K562 (cell line): ENCODE results near the gene CISD3. TPM values are rescaled to one million over a fixed set of nuclear protein-coding genes. Genes with fewer than 3 reads are reported as not detected.
A peak's percentile ranks its signal among the peaks of the same experiment; 100 is the strongest.

Experiments
- ATAC-seq: fragments of 200-7000 bp; cut with Tn5 transposase; 3 replicates; pipeline ENCODE4 v1.9.1; 2020; ENCODE audit warnings: moderate library complexity
- BruUV-seq: library from RNA; stranded (reverse); fragments of 400-500 nt; replicated peaks from 2 replicates; lab custom pipeline; 2021; lab: Mats Ljungman, UMichigan
- CTCF ChIA-PET: fragments of 300-600 bp; formaldehyde crosslinking; extraction: SDS; loops from one replicate; lab custom pipeline; 2021; ENCODE audit warnings: low intra/inter-chr PET ratio; lab: Yijun Ruan, JAX
- POLR2A ChIA-PET: fragments of 300-600, 350-650 bp; sonication (Branson Sonifier 250); formaldehyde crosslinking; extraction: SDS; loops from one replicate; lab custom pipeline; 2021; ENCODE audit warnings: antibody characterized with exemption, inconsistent platforms; lab: Yijun Ruan, JAX
- DNase-seq, 4 experiments: peaks; one replicate each; pipeline versions ENCODE4 v3.0.0 to v3.0.0-alpha.2; 2011 to 2018; ENCODE audit warnings: low spot score in 3 of 4, mixed read lengths in 3 of 4; ENCODE audit errors: extremely low read depth in 1 of 4
- FAIRE-seq: peaks from 2 replicates; lab custom pipeline; 2011; peaks lifted over from hg19 to GRCh38; lab: Jason Lieb, UNC
- H2AFZ ChIP-seq: 2 replicates; pipeline ENCODE4 v1.6.0; 2011; ENCODE audit warnings: low read depth, low read length, control low read depth, inconsistent platforms
- H3K27ac ChIP-seq: fragments of 200-600 bp; 3 replicates; pipeline ENCODE4 v1.8.0; 2011; ENCODE audit warnings: low read depth, mild to moderate bottlenecking, control low read depth, inconsistent platforms, low read length, moderate library complexity, mixed read lengths; ENCODE audit errors: extremely low read depth
- H3K27me3 ChIP-seq, 2 experiments: fragments of 300-600 bp in 1 of 2; 2 replicates in 1 of 2; 3 replicates in 1 of 2; pipeline versions ENCODE4 v1.6.0 to v1.8.0; 2011; ENCODE audit warnings: inconsistent platforms in 2 of 2, low read length in 2 of 2, mild to moderate bottlenecking in 1 of 2, mixed read lengths in 1 of 2, moderate library complexity in 1 of 2; ENCODE audit not compliant: control insufficient read depth in 2 of 2, insufficient read depth in 2 of 2
- H3K36me3 ChIP-seq: fragments of 300-600 bp; 3 replicates; pipeline ENCODE4 v1.8.0; 2011; ENCODE audit warnings: mild to moderate bottlenecking, low read length, inconsistent platforms; ENCODE audit not compliant: control insufficient read depth, insufficient read depth
- H3K4me1 ChIP-seq, 2 experiments: fragments of 200-600 bp in 1 of 2; replicated peaks in 1 of 2; 2 replicates in 1 of 2; 3 replicates in 1 of 2; pipeline versions ENCODE4 v1.5.1 to v1.8.0; 2011; ENCODE audit warnings: inconsistent platforms in 2 of 2, low read length in 2 of 2, mild to moderate bottlenecking in 1 of 2, mixed read lengths in 1 of 2, moderate library complexity in 1 of 2; ENCODE audit not compliant: control insufficient read depth in 2 of 2, insufficient read depth in 2 of 2
- H3K4me2 ChIP-seq: 2 replicates; pipeline ENCODE4 v1.6.1; 2011; ENCODE audit warnings: low read length, control low read depth, inconsistent platforms, mixed read lengths; ENCODE audit not compliant: insufficient read depth
- H3K4me3 ChIP-seq: fragments of 200-600 bp; sonication (generic), shearing (Covaris generic); 2 replicates; pipeline ENCODE4 v1.5.1; 2016; ENCODE audit warnings: control low read depth, inconsistent platforms
- H3K79me2 ChIP-seq: fragments of 200-600 bp; 3 replicates; pipeline ENCODE4 v1.8.0; 2011; ENCODE audit warnings: low read length, inconsistent platforms; ENCODE audit not compliant: control insufficient read depth, insufficient read depth
- H3K9ac ChIP-seq, 2 experiments: 2 replicates each; pipeline versions ENCODE4 v1.6.0 to v1.6.1; 2011; ENCODE audit warnings: low read depth in 2 of 2, low read length in 2 of 2, control low read depth in 1 of 2, inconsistent platforms in 1 of 2, mild to moderate bottlenecking in 1 of 2, mixed read lengths in 1 of 2; ENCODE audit not compliant: insufficient read depth in 1 of 2
- H3K9me1 ChIP-seq: one replicate; pipeline ENCODE4 v1.6.0; 2011; ENCODE audit warnings: inconsistent platforms, mild to moderate bottlenecking, low read length, moderate library complexity; ENCODE audit not compliant: control insufficient read depth, insufficient read depth
- H3K9me3 ChIP-seq: replicated peaks from 2 replicates; pipeline ENCODE4 v1.5.1; 2011; ENCODE audit warnings: low read depth, low read length, inconsistent platforms; ENCODE audit not compliant: control insufficient read depth, insufficient read depth
- H4K20me1 ChIP-seq: replicated peaks from 2 replicates; pipeline ENCODE4 v1.6.1; 2011; ENCODE audit warnings: low read length, inconsistent platforms, mixed read lengths; ENCODE audit not compliant: control insufficient read depth, insufficient read depth
- CREB3 ChIP-seq: fragments of 450-650 bp; conservative IDR thresholded peaks from 2 replicates; pipeline ENCODE4 v1.6.1; 2016; ENCODE audit warnings: missing genetic modification characterization, low read depth, mild to moderate bottlenecking, missing compliant biosample characterization, moderate library complexity
- CREM ChIP-seq: IDR thresholded peaks from 2 replicates; pipeline ENCODE4 v1.6.1; 2014; ENCODE audit warnings: antibody characterized with exemption, low read depth
- CTCFL ChIP-seq: IDR thresholded peaks from 2 replicates; pipeline ENCODE4 v1.6.1; 2011; ENCODE audit warnings: borderline replicate concordance, low read depth, mild to moderate bottlenecking, moderate library complexity, low read length; ENCODE audit not compliant: insufficient read depth, poor library complexity, severe bottlenecking
- ETV1 ChIP-seq: fragments of 450-650 bp; conservative IDR thresholded peaks from 2 replicates; pipeline ENCODE4 v1.6.1; 2016; ENCODE audit warnings: missing genetic modification characterization, control low read depth, low read depth, missing compliant biosample characterization
- HDAC2 ChIP-seq: fragments of 450-650 bp; IDR thresholded peaks from 2 replicates; pipeline ENCODE4 v1.6.1; 2016; ENCODE audit warnings: mild to moderate bottlenecking
- IFI16 ChIP-seq: fragments of 250-450 bp; sonication (Bioruptor Pico); IDR thresholded peaks from 2 replicates; pipeline ENCODE4 v2.1.2; 2022; ENCODE audit warnings: mild to moderate bottlenecking, inconsistent platforms
- KHSRP ChIP-seq: fragments of 450-650 bp; IDR thresholded peaks from 2 replicates; pipeline ENCODE4 v1.6.1; 2017
- NCOA1 ChIP-seq: fragments of 450-650 bp; IDR thresholded peaks from 2 replicates; pipeline ENCODE4 v1.6.1; 2016; ENCODE audit warnings: low read depth
- NCOR1 ChIP-seq: fragments of 450-650 bp; IDR thresholded peaks from 2 replicates; pipeline ENCODE4 v1.6.1; 2016; ENCODE audit warnings: mild to moderate bottlenecking, moderate library complexity
- NFYB ChIP-seq: IDR thresholded peaks from 2 replicates; pipeline ENCODE4 v1.6.1; 2011; ENCODE audit warnings: mild to moderate bottlenecking, moderate library complexity; ENCODE audit not compliant: insufficient read length; ENCODE audit errors: extremely low read depth
- POLR2B ChIP-seq: fragments of 450-650 bp; IDR thresholded peaks from 2 replicates; pipeline ENCODE4 v1.6.1; 2018; ENCODE audit warnings: low read depth; ENCODE audit not compliant: partially characterized antibody
- RBFOX2 ChIP-seq: fragments of 200-400 bp; formaldehyde crosslinking; IDR thresholded peaks from 2 replicates; pipeline ENCODE4 v1.6.1; 2017; ENCODE audit warnings: low read depth, mild to moderate bottlenecking, low read length, moderate library complexity
- SMAD3 ChIP-seq: fragments of 450-650 bp; formaldehyde crosslinking; conservative IDR thresholded peaks from 2 replicates; pipeline ENCODE4 v1.4.0; 2020; ENCODE audit warnings: mild to moderate bottlenecking
- TCFL5 ChIP-seq: fragments of 250-450 bp; sonication (Bioruptor Pico); conservative IDR thresholded peaks from 2 replicates; pipeline ENCODE4 v1.6.1; 2021; ENCODE audit warnings: mild to moderate bottlenecking, moderate library complexity, matching md5 sums
- ZNF3 ChIP-seq: fragments of 250-450 bp; sonication (Bioruptor Pico); IDR thresholded peaks from 2 replicates; pipeline ENCODE4 v1.5.0; 2021; ENCODE audit warnings: mild to moderate bottlenecking, moderate library complexity
- ZNF518B ChIP-seq: fragments of 250-450 bp; sonication (Bioruptor Pico); IDR thresholded peaks from 2 replicates; pipeline ENCODE4 v1.5.0; 2021; ENCODE audit warnings: mild to moderate bottlenecking, moderate library complexity
- WGBS: fragments of 100-300 bp; shearing (Covaris generic); methylation state at CpG from one replicate; pipeline ENCODE4 v1.1.6; 2016; ENCODE audit warnings: low coverage, mixed read lengths; ENCODE audit not compliant: insufficient coverage; ENCODE audit errors: missing lambda C conversion rate; 5-methylcytosine and 5-hydroxymethylcytosine counted together
- in situ Hi-C: fragments of 300-500 bp; cut with MboI; formaldehyde crosslinking; loops from 4 replicates; pipeline ENCODE4 v1.15.0; 2018; ENCODE audit warnings: inconsistent platforms, mixed read lengths
- intact Hi-C: fragments of 100-400 bp; cut with micrococcal nuclease; formaldehyde crosslinking; loops from 2 replicates; pipeline ENCODE4 v1.14.2; 2022
- polyA plus RNA-seq, 8 experiments: library from polyadenylated mRNA; depleted of rRNA in 4 of 8; stranded (reverse) in 5 of 8; unstranded in 3 of 8; fragments of >200 nt; fragmentation: Nextera tagmentation in 2 of 8; fragmentation: Illumina TruSeq in 1 of 8; extraction: Ambion mirVana in 2 of 8; extraction: Trizol in 1 of 8; gene quantifications; 2 replicates each; pipeline versions ENCODE4 v1.2.1 to v1.2.3, GENCODE V29; 2011 to 2014; ENCODE audit warnings: inconsistent platforms in 1 of 8, missing spikeins in 1 of 8
- total RNA-seq, 7 experiments: library from RNA; depleted of rRNA in 6 of 7; stranded (reverse); fragments of >200 nt in 6 of 7; fragmentation: Illumina TruSeq in 2 of 7; extraction: Trizol in 2 of 7; gene quantifications; 2 replicates each; pipeline versions ENCODE4 v1.2.1 to v1.2.3, GENCODE V29; 2011 to 2021; ENCODE audit warnings: low replicate concordance in 1 of 7

Gene CISD3
- total and polyA plus RNA-seq, 9 of the 15 experiments (the other 6 are each of a cell fraction or from before 2014, with no cell fraction given): 5.0 to 60.7 (median 15.7) TPM

- H3K4me1 ChIP-seq: peaks cover 33 to 78% of the 10 kb centered on the region in 2 experiments
- ChIA-PET CTCF (no interaction called here), POLR2A (interaction anchor here (0.7 to 3.7 kb wide), 7 partner anchors 10 to 80 kb away, joined by 3 to 26 read pairs (median 4); no protein-coding TSS in a partner anchor)
- no peaks in the 10 kb centered on the region for H3K9me3 ChIP-seq
- FAIRE-seq (no peak), DNase-seq (peak in 3 of 4 experiments; percentile 49 to 85 (median 56)), ATAC-seq (no peak)
- intact Hi-C loops (no loop called here), in situ Hi-C loops (no loop called here)
- peak overlapping the region; percentile 78 to 95 for H3K9ac ChIP-seq
- H3K4me3 ChIP-seq: peak overlapping the region; percentile 86
- peaks cover 36% of the 10 kb centered on the region; the same call in 2 of the 3 replicates for H3K36me3 ChIP-seq
- peaks cover 2% of the 10 kb centered on the region for H3K9me1 ChIP-seq
- peaks cover 53% of the 10 kb centered on the region for H3K79me2 ChIP-seq
- H3K4me2 ChIP-seq: peak overlapping the region; percentile 82
- no peaks in the 10 kb centered on the region for H3K27me3 ChIP-seq
- WGBS: 2% methylated on average over 24 of the region's 38 CpGs
- H3K27ac ChIP-seq: peak overlapping the region; percentile 72
- peaks cover 6% of the 10 kb centered on the region; the same call in 1 of the 2 replicates for H4K20me1 ChIP-seq
- BruUV-seq: no TSS peak
- peak overlapping the region; percentile 14 for H2AFZ ChIP-seq
- TF ChIP-seq KHSRP (no peak), CREM (0 out of 2 replicates have a peak, but pooled peaks have one; percentile 7), SMAD3 (CRISPR knock-in tag) (no peak), NCOR1 (no peak), ZNF3 (CRISPR knock-in tag) (no peak), NFYB (no peak), CTCFL (no peak), IFI16 (no peak), HDAC2 (0 out of 2 replicates have a peak, but pooled peaks have one; percentile 17), ZNF518B (no peak), NCOA1 (no peak), ETV1 (tag) (0 out of 2 replicates have a peak, but pooled peaks have one; percentile 25), POLR2B (no peak), CREB3 (tag) (no peak), RBFOX2 (peak; percentile 66), TCFL5 (CRISPR knock-in tag) (no peak)
Measured at GRCh38 chr17:38705803-38706504, 24.2 kb upstream of the CISD3 start.
